K562 (cell line): Measurements from ENCODE around the gene CELF6. TPM values are rescaled to one million over a fixed set of nuclear protein-coding genes. Genes with fewer than 3 reads are reported as not detected.

Experiments used
- BRCA1 ChIP-seq, 2 experiments: fragments of 450-650 bp in 1 of 2; sonication (generic) in 1 of 2; formaldehyde crosslinking in 1 of 2; IDR thresholded peaks; 2 replicates each; pipeline versions ENCODE4 v1.5.0 to v1.6.1; 2017 to 2020; ENCODE audit warnings: mild to moderate bottlenecking in 1 of 2, missing genetic modification reagents in 1 of 2
- CBX8 ChIP-seq: fragments of 200-600 bp; sonication (generic); IDR thresholded peaks from 2 replicates; pipeline ENCODE4 v1.6.1; 2012; ENCODE audit warnings: borderline replicate concordance, mixed run types, low read depth, mild to moderate bottlenecking, moderate library complexity, mixed read lengths, low read length, control low read depth, inconsistent platforms; ENCODE audit not compliant: poor library complexity, severe bottlenecking; ENCODE audit errors: extremely low read depth
- FOXP4 ChIP-seq: sonication (generic); formaldehyde crosslinking; IDR thresholded peaks from 2 replicates; pipeline ENCODE4 v1.8.0; 2022; ENCODE audit warnings: mild to moderate bottlenecking, missing genetic modification reagents, borderline replicate concordance
- GTF2A2 ChIP-seq: IDR thresholded peaks from 2 replicates; pipeline ENCODE4 v1.6.1; 2016; ENCODE audit warnings: mild to moderate bottlenecking, missing genetic modification characterization, missing compliant biosample characterization
- HDAC8 ChIP-seq: fragments of 450-650 bp; IDR thresholded peaks from 2 replicates; pipeline ENCODE4 v1.6.1; 2016; ENCODE audit warnings: mild to moderate bottlenecking, missing genetic modification characterization, moderate library complexity, missing compliant biosample characterization
- HNRNPK ChIP-seq: fragments of 200-400 bp; formaldehyde crosslinking; IDR thresholded peaks from one replicate; pipeline ENCODE4 v1.6.1; 2018; ENCODE audit warnings: mild to moderate bottlenecking, low read depth, low read length; ENCODE audit not compliant: poor library complexity, severe bottlenecking
- LCOR ChIP-seq: sonication (generic); formaldehyde crosslinking; IDR thresholded peaks from 2 replicates; pipeline ENCODE4 v1.8.0; 2022; ENCODE audit warnings: mild to moderate bottlenecking, missing genetic modification reagents
- PHB ChIP-seq: fragments of 250-450 bp; sonication (Bioruptor Pico); IDR thresholded peaks from 2 replicates; pipeline ENCODE4 v1.5.0; 2021
- PHF20 ChIP-seq: fragments of 450-650 bp; IDR thresholded peaks from 2 replicates; pipeline ENCODE4 v1.6.1; 2018; ENCODE audit not compliant: partially characterized antibody
- TCF3 ChIP-seq: sonication (generic); formaldehyde crosslinking; IDR thresholded peaks from 2 replicates; pipeline ENCODE4 v1.4.0; 2020; ENCODE audit warnings: mild to moderate bottlenecking, missing genetic modification reagents
- ZMIZ1 ChIP-seq, 2 experiments: fragments of 150-350 bp in 1 of 2; IDR thresholded peaks; 2 replicates each; pipeline ENCODE4 v1.6.1; 2012 to 2016; ENCODE audit warnings: low read depth in 2 of 2, low read length in 2 of 2, mild to moderate bottlenecking in 1 of 2, moderate library complexity in 1 of 2
- ZNF449 ChIP-seq: fragments of 250-450 bp; sonication (Bioruptor Pico); IDR thresholded peaks from 2 replicates; pipeline ENCODE4 v1.8.0; 2022; ENCODE audit warnings: moderate library complexity, mild to moderate bottlenecking, inconsistent platforms
- polyA plus RNA-seq, 8 experiments: library from polyadenylated mRNA; depleted of rRNA in 4 of 8; stranded (reverse) in 5 of 8; unstranded in 3 of 8; fragments of >200 nt; fragmentation: Nextera tagmentation in 2 of 8; fragmentation: Illumina TruSeq in 1 of 8; extraction: Ambion mirVana in 2 of 8; extraction: Trizol in 1 of 8; gene quantifications; 2 replicates each; pipeline versions ENCODE4 v1.2.1 to v1.2.3, GENCODE V29; 2011 to 2014; ENCODE audit warnings: inconsistent platforms in 1 of 8, missing spikeins in 1 of 8
- total RNA-seq, 7 experiments: library from RNA; depleted of rRNA in 6 of 7; stranded (reverse); fragments of >200 nt in 6 of 7; fragmentation: Illumina TruSeq in 2 of 7; extraction: Trizol in 2 of 7; gene quantifications; 2 replicates each; pipeline versions ENCODE4 v1.2.1 to v1.2.3, GENCODE V29; 2011 to 2021; ENCODE audit warnings: low replicate concordance in 1 of 7
- TF ChIP-seq, protein P1 (sequence below): fragments of 250-450 bp; sonication (Bioruptor Pico); IDR thresholded peaks from 2 replicates; pipeline ENCODE4 v1.5.0; 2022; ENCODE audit warnings: mild to moderate bottlenecking
- TF ChIP-seq, protein P2 (sequence below): fragments of 450-650 bp; formaldehyde crosslinking; IDR thresholded peaks from 2 replicates; pipeline ENCODE4 v1.4.0; 2020; ENCODE audit warnings: mild to moderate bottlenecking, moderate library complexity

Gene CELF6
- total and polyA plus RNA-seq, 9 of the 15 experiments (the other 6 are each of a cell fraction or from before 2014, with no cell fraction given) = 0.01 to 0.11 TPM; not detected in 7

GRCh38 chr15:72237029-72237852, 82.7 kb downstream of the CELF6 start (continued):
- TF ChIP-seq, protein P1, sequence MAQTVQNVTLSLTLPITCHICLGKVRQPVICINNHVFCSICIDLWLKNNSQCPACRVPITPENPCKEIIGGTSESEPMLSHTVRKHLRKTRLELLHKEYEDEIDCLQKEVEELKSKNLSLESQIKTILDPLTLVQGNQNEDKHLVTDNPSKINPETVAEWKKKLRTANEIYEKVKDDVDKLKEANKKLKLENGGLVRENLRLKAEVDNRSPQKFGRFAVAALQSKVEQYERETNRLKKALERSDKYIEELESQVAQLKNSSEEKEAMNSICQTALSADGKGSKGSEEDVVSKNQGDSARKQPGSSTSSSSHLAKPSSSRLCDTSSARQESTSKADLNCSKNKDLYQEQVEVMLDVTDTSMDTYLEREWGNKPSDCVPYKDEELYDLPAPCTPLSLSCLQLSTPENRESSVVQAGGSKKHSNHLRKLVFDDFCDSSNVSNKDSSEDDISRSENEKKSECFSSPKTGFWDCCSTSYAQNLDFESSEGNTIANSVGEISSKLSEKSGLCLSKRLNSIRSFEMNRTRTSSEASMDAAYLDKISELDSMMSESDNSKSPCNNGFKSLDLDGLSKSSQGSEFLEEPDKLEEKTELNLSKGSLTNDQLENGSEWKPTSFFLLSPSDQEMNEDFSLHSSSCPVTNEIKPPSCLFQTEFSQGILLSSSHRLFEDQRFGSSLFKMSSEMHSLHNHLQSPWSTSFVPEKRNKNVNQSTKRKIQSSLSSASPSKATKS (CRISPR knock-in tag) = no peak
- TF ChIP-seq FOXP4 (CRISPR knock-in tag) = no peak
- no peak for TF ChIP-seq ZNF449 (CRISPR knock-in tag)
- no peak for TF ChIP-seq TCF3
- TF ChIP-seq PHF20 = no peak
- no peak for TF ChIP-seq HNRNPK
- TF ChIP-seq GTF2A2 (tag) = no peak
- TF ChIP-seq HDAC8 (tag) = no peak
- TF ChIP-seq, protein P2, sequence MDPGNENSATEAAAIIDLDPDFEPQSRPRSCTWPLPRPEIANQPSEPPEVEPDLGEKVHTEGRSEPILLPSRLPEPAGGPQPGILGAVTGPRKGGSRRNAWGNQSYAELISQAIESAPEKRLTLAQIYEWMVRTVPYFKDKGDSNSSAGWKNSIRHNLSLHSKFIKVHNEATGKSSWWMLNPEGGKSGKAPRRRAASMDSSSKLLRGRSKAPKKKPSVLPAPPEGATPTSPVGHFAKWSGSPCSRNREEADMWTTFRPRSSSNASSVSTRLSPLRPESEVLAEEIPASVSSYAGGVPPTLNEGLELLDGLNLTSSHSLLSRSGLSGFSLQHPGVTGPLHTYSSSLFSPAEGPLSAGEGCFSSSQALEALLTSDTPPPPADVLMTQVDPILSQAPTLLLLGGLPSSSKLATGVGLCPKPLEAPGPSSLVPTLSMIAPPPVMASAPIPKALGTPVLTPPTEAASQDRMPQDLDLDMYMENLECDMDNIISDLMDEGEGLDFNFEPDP (CRISPR knock-in tag) = no peak
- 0 out of 2 replicates have a peak, but pooled peaks have one; percentile 30 for TF ChIP-seq LCOR (CRISPR knock-in tag)
- 0 out of 4 replicates have a peak, but pooled peaks of 1 of the 2 experiments have one; percentile 30 for TF ChIP-seq ZMIZ1 (IDR thresholded peaks at IDR 0.05; ENCODE audit: low read depth in 2 of 2, low read length in 2 of 2)
- TF ChIP-seq PHB (CRISPR knock-in tag) = no peak
- TF ChIP-seq BRCA1 (IDR thresholded peaks at IDR 0.05) = no peak
- no peak for TF ChIP-seq BRCA1 (CRISPR knock-in tag; IDR thresholded peaks at IDR 0.05)
- no peak for TF ChIP-seq CBX8
